ENCODE data around the gene NDST3.

GRCh38 chr4:118033148-118034052 lies 886 bp upstream of the NDST3 start:
- no peak for TF ChIP-seq POLR2AphosphoS5 (IDR thresholded peaks at IDR 0.05)
- TF ChIP-seq CTCF (IDR thresholded peaks at IDR 0.05), result no peak
- TF ChIP-seq POLR2A (IDR thresholded peaks at IDR 0.05), result no peak

All from breast epithelium (tissue), 3 donors.